Measurements from ENCODE around the gene SENP6.
A peak's percentile ranks its signal among the peaks of the same experiment; 100 is the strongest.
"Not testable (repeated sequence)": the region's sequence is repeated elsewhere in the genome, so short reads cannot be mapped to it uniquely, and the experiment has no call there.

SENP6 gene

GRCh38 chr6:75691012-75691411 lies 89.3 kb downstream of the SENP6 start:
- DNase-seq: peak; percentile 8
- no CpG with 5 or more reads among the region's 6 CpGs for WGBS (ENCODE audit: extremely low coverage, insufficient coverage, low lambda C conversion rate)

DNA sequence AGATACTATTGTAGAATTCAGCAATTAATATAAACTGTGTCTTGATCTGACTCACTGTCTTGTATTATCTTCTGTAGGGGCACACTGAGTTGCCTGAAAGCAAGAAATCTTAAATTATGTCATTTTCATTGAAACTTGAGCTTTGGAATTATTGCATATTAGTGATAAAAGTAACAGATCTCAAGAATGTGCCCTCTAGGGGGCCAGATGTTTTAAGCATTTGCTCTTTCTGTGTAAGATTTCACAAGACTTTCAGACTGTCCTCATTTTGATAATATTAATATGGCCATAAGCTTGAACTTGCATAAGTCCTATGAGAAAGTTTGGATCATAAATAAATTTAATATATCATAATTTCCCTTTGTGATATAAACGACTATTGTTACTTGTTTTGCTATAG lies 91.9 kb downstream of the SENP6 start:
- no peak overlapping the region for H2AK5ac ChIP-seq (ENCODE audit: low read length)
- no peak overlapping the region for H3K18ac ChIP-seq (ENCODE audit: low read length)
- H3K27ac ChIP-seq (ENCODE audit: low read depth, low read length): no peak overlapping the region
- H2BK120ac ChIP-seq (ENCODE audit: low read depth, low read length): no peak overlapping the region
- no peak overlapping the region for H3K23ac ChIP-seq (ENCODE audit: low read length)
- H3K79me2 ChIP-seq (ENCODE audit: control insufficient read depth, insufficient read depth, low read length): no peaks in the 10 kb centered on the region
- H3K56ac ChIP-seq (ENCODE audit: low read length): no peak overlapping the region
- H3K4me1 ChIP-seq (ENCODE audit: control insufficient read depth, low read depth, low read length): no peaks in the 10 kb centered on the region
- no peak overlapping the region for H4K5ac ChIP-seq (ENCODE audit: low read length)
- no peaks in the 10 kb centered on the region for H3K27me3 ChIP-seq (ENCODE audit: insufficient read depth, low read length, poor library complexity)
- H3K4me2 ChIP-seq (ENCODE audit: low read length): no peak overlapping the region
- H3K4ac ChIP-seq (ENCODE audit: low read depth, low read length): no peak overlapping the region
- DNase-seq: no peak
- WGBS (ENCODE audit: extremely low coverage, insufficient coverage, low lambda C conversion rate): no CpG with 5 or more reads among the region's 1 CpG
- H3K9ac ChIP-seq (ENCODE audit: low read length): no peak overlapping the region
- H3K36me3 ChIP-seq (ENCODE audit: control insufficient read depth, insufficient read depth, low read length): no peaks in the 10 kb centered on the region
- no peak overlapping the region for H2BK5ac ChIP-seq (ENCODE audit: low read length)
- no peak overlapping the region for H2BK15ac ChIP-seq (replicated peaks; ENCODE audit: low read depth)
- no peaks in the 10 kb centered on the region for H3K79me1 ChIP-seq (ENCODE audit: low read length)
- no peak overlapping the region for H4K8ac ChIP-seq (ENCODE audit: low read depth, low read length)
- H3K4me3 ChIP-seq (ENCODE audit: low read length): no peak overlapping the region

More at GRCh38 chr6:75691012-75691411, 89.3 kb downstream of the SENP6 start:
- Histone ChIP-seq H4K5ac (ENCODE audit: low read length) (no peak overlapping the region), H3K4me3 (ENCODE audit: low read length) (no peak overlapping the region), H2AK5ac (ENCODE audit: low read length) (no peak overlapping the region), H3K56ac (ENCODE audit: low read length) (no peak overlapping the region), H3K79me2 (ENCODE audit: control insufficient read depth, insufficient read depth, low read length) (no peaks in the 10 kb centered on the region), H3K4me2 (ENCODE audit: low read length) (no peak overlapping the region), H3K18ac (ENCODE audit: low read length) (no peak overlapping the region), H3K23ac (ENCODE audit: low read length) (no peak overlapping the region), H3K79me1 (ENCODE audit: low read length) (no peaks in the 10 kb centered on the region), H3K36me3 (ENCODE audit: control insufficient read depth, insufficient read depth, low read length) (no peaks in the 10 kb centered on the region), H2BK120ac (ENCODE audit: low read depth, low read length) (no peak overlapping the region), H3K27me3 (ENCODE audit: insufficient read depth, low read length, poor library complexity) (no peaks in the 10 kb centered on the region), H3K4ac (ENCODE audit: low read depth, low read length) (no peak overlapping the region), H3K4me1 (ENCODE audit: control insufficient read depth, low read depth, low read length) (no peaks in the 10 kb centered on the region), H3K9ac (ENCODE audit: low read length) (no peak overlapping the region), H2BK15ac (replicated peaks; ENCODE audit: low read depth) (no peak overlapping the region), H4K8ac (ENCODE audit: low read depth, low read length) (no peak overlapping the region), H3K27ac (ENCODE audit: low read depth, low read length) (no peak overlapping the region), H2BK5ac (ENCODE audit: low read length) (no peak overlapping the region)

GRCh38 chr6:75694406-75694805 lies 92.7 kb downstream of the SENP6 start:
- no peak overlapping the region for H3K4me3 ChIP-seq (ENCODE audit: low read length)
- no peak overlapping the region for H3K27ac ChIP-seq (ENCODE audit: low read depth, low read length)
- H3K36me3 ChIP-seq (ENCODE audit: control insufficient read depth, insufficient read depth, low read length): no peaks in the 10 kb centered on the region
- H3K23ac ChIP-seq (ENCODE audit: low read length): no peak overlapping the region
- no peak for DNase-seq
- no peaks in the 10 kb centered on the region for H3K79me2 ChIP-seq (ENCODE audit: control insufficient read depth, insufficient read depth, low read length)
- H2BK5ac ChIP-seq (ENCODE audit: low read length): no peak overlapping the region
- H2AK5ac ChIP-seq (ENCODE audit: low read length): no peak overlapping the region
- H2BK15ac ChIP-seq (replicated peaks; ENCODE audit: low read depth): no peak overlapping the region
- no peak overlapping the region for H4K8ac ChIP-seq (ENCODE audit: low read depth, low read length)
- no peak overlapping the region for H3K56ac ChIP-seq (ENCODE audit: low read length)
- no peaks in the 10 kb centered on the region for H3K4me1 ChIP-seq (ENCODE audit: control insufficient read depth, low read depth, low read length)
- no peak overlapping the region for H3K9ac ChIP-seq (ENCODE audit: low read length)
- H3K27me3 ChIP-seq (ENCODE audit: insufficient read depth, low read length, poor library complexity): no peaks in the 10 kb centered on the region
- no peaks in the 10 kb centered on the region for H3K79me1 ChIP-seq (ENCODE audit: low read length)
- H2BK120ac ChIP-seq (ENCODE audit: low read depth, low read length): no peak overlapping the region
- H3K4ac ChIP-seq (ENCODE audit: low read depth, low read length): no peak overlapping the region
- no peak overlapping the region for H3K4me2 ChIP-seq (ENCODE audit: low read length)
- H4K5ac ChIP-seq (ENCODE audit: low read length): no peak overlapping the region
- no peak overlapping the region for H3K18ac ChIP-seq (ENCODE audit: low read length)

- H3K36me3 ChIP-seq (ENCODE audit: control insufficient read depth, insufficient read depth, low read length); DNase-seq; H4K5ac ChIP-seq (ENCODE audit: low read length); H3K23ac ChIP-seq (ENCODE audit: low read length); H2BK15ac ChIP-seq (replicated peaks; ENCODE audit: low read depth); H3K18ac ChIP-seq (ENCODE audit: low read length); H3K56ac ChIP-seq (ENCODE audit: low read length); H2BK120ac ChIP-seq (ENCODE audit: low read depth, low read length); H3K79me1 ChIP-seq (ENCODE audit: low read length); H2BK5ac ChIP-seq (ENCODE audit: low read length); H2AK5ac ChIP-seq (ENCODE audit: low read length); H4K8ac ChIP-seq (ENCODE audit: low read depth, low read length); H3K4ac ChIP-seq (ENCODE audit: low read depth, low read length); H3K27ac ChIP-seq (ENCODE audit: low read depth, low read length); H3K27me3 ChIP-seq (ENCODE audit: insufficient read depth, low read length, poor library complexity); H3K4me3 ChIP-seq (ENCODE audit: low read length); H3K9ac ChIP-seq (ENCODE audit: low read length); H3K79me2 ChIP-seq (ENCODE audit: control insufficient read depth, insufficient read depth, low read length); H3K4me2 ChIP-seq (ENCODE audit: low read length); H3K4me1 ChIP-seq (ENCODE audit: control insufficient read depth, low read depth, low read length): not testable (repeated sequence)
- WGBS (ENCODE audit: extremely low coverage, insufficient coverage, low lambda C conversion rate): no CpG with 5 or more reads among the region's 4 CpGs
These were observed 106.7 kb downstream of the SENP6 start for GRCh38 chr6:75708334-75708733.

GRCh38 chr6:75711173-75711572 lies 109.5 kb downstream of the SENP6 start:
- Histone ChIP-seq H2AK5ac (ENCODE audit: low read length) (no peak overlapping the region), H4K8ac (ENCODE audit: low read depth, low read length) (no peak overlapping the region), H3K36me3 (ENCODE audit: control insufficient read depth, insufficient read depth, low read length) (no peaks in the 10 kb centered on the region), H3K4me1 (ENCODE audit: control insufficient read depth, low read depth, low read length) (no peaks in the 10 kb centered on the region), H3K18ac (ENCODE audit: low read length) (no peak overlapping the region), H2BK15ac (replicated peaks; ENCODE audit: low read depth) (no peak overlapping the region), H3K79me2 (ENCODE audit: control insufficient read depth, insufficient read depth, low read length) (no peaks in the 10 kb centered on the region), H3K4ac (ENCODE audit: low read depth, low read length) (no peak overlapping the region), H3K56ac (ENCODE audit: low read length) (no peak overlapping the region), H3K27ac (ENCODE audit: low read depth, low read length) (no peak overlapping the region), H3K27me3 (ENCODE audit: insufficient read depth, low read length, poor library complexity) (no peaks in the 10 kb centered on the region), H3K9ac (ENCODE audit: low read length) (no peak overlapping the region), H4K5ac (ENCODE audit: low read length) (no peak overlapping the region), H3K79me1 (ENCODE audit: low read length) (no peaks in the 10 kb centered on the region), H3K4me2 (ENCODE audit: low read length) (no peak overlapping the region), H2BK120ac (ENCODE audit: low read depth, low read length) (no peak overlapping the region), H2BK5ac (ENCODE audit: low read length) (no peak overlapping the region), H3K4me3 (ENCODE audit: low read length) (no peak overlapping the region), H3K23ac (ENCODE audit: low read length) (no peak overlapping the region)
- no CpG with 5 or more reads among the region's 2 CpGs for WGBS (ENCODE audit: extremely low coverage, insufficient coverage, low lambda C conversion rate)
- no peak for DNase-seq

GRCh38 chr6:75719133-75719532 lies 117.5 kb downstream of the SENP6 start:
- Histone ChIP-seq H3K23ac (ENCODE audit: low read length) (no peak overlapping the region), H2BK15ac (replicated peaks; ENCODE audit: low read depth) (no peak overlapping the region), H3K18ac (ENCODE audit: low read length) (no peak overlapping the region), H4K5ac (ENCODE audit: low read length) (no peak overlapping the region), H3K4me1 (ENCODE audit: control insufficient read depth, low read depth, low read length) (no peaks in the 10 kb centered on the region), H3K4me2 (ENCODE audit: low read length) (no peak overlapping the region), H3K56ac (ENCODE audit: low read length) (no peak overlapping the region), H3K36me3 (ENCODE audit: control insufficient read depth, insufficient read depth, low read length) (no peaks in the 10 kb centered on the region), H3K79me1 (ENCODE audit: low read length) (no peaks in the 10 kb centered on the region), H2BK120ac (ENCODE audit: low read depth, low read length) (no peak overlapping the region), H3K27ac (ENCODE audit: low read depth, low read length) (no peak overlapping the region), H2BK5ac (ENCODE audit: low read length) (no peak overlapping the region), H3K9ac (ENCODE audit: low read length) (no peak overlapping the region), H3K79me2 (ENCODE audit: control insufficient read depth, insufficient read depth, low read length) (no peaks in the 10 kb centered on the region), H3K4me3 (ENCODE audit: low read length) (no peak overlapping the region), H3K27me3 (ENCODE audit: insufficient read depth, low read length, poor library complexity) (no peaks in the 10 kb centered on the region), H3K4ac (ENCODE audit: low read depth, low read length) (no peak overlapping the region), H4K8ac (ENCODE audit: low read depth, low read length) (no peak overlapping the region), H2AK5ac (ENCODE audit: low read length) (no peak overlapping the region)
- no CpG with 5 or more reads among the region's 3 CpGs for WGBS (ENCODE audit: extremely low coverage, insufficient coverage, low lambda C conversion rate)
- DNase-seq: no peak

Measured in mesendoderm (in vitro differentiated cells).